ENCODE results near the gene EDAR. TPM values are rescaled to one million over a fixed set of nuclear protein-coding genes. Genes with fewer than 3 reads are reported as not detected.

Gene EDAR
- polyA plus RNA-seq, 1 experiment = not detected

- Histone ChIP-seq H3K27me3 (ENCODE audit: control insufficient read depth, insufficient read depth, low read length) (peaks cover 20% of the 10 kb centered on the region), H3K4me3 (ENCODE audit: low read depth, low read length) (no peak overlapping the region), H3K36me3 (ENCODE audit: control insufficient read depth, insufficient read depth, low read length) (no peaks in the 10 kb centered on the region)
- POLR2A ChIA-PET = no interaction called here
- TF ChIP-seq CTCF (IDR thresholded peaks at IDR 0.05; ENCODE audit: insufficient read depth, low read depth, low read length) = no peak
- CTCF ChIA-PET = interaction anchor here (0.7 kb wide), 1 partner anchor 8 kb away, joined by 4 read pairs; no protein-coding TSS in a partner anchor
- no peak for DNase-seq (ENCODE audit: low read depth)
Observed at GRCh38 chr2:108975613-108976435, 13.2 kb downstream of the EDAR start.

GRCh38 chr2:108974674-108975073 lies 14.3 kb downstream of the EDAR start:
- TF ChIP-seq CTCF (IDR thresholded peaks at IDR 0.05; ENCODE audit: insufficient read depth, low read depth, low read length) = no peak
- DNase-seq (ENCODE audit: low read depth) = no peak
- H3K36me3 ChIP-seq (ENCODE audit: control insufficient read depth, insufficient read depth, low read length) = no peaks in the 10 kb centered on the region
- H3K4me3 ChIP-seq (ENCODE audit: low read depth, low read length) = no peak overlapping the region
- ChIA-PET POLR2A (no interaction called here), CTCF (no interaction called here)
- H3K27me3 ChIP-seq (ENCODE audit: control insufficient read depth, insufficient read depth, low read length) = peaks cover 18% of the 10 kb centered on the region

GRCh38 chr2:108972663-108973062 lies 16.4 kb downstream of the EDAR start:
- POLR2A ChIA-PET = no interaction called here
- Histone ChIP-seq H3K36me3 (ENCODE audit: control insufficient read depth, insufficient read depth, low read length) (no peaks in the 10 kb centered on the region), H3K27me3 (ENCODE audit: control insufficient read depth, insufficient read depth, low read length) (peaks cover 19% of the 10 kb centered on the region), H3K4me3 (ENCODE audit: low read depth, low read length) (no peak overlapping the region)
- TF ChIP-seq CTCF (IDR thresholded peaks at IDR 0.05; ENCODE audit: insufficient read depth, low read depth, low read length) = no peak
- CTCF ChIA-PET = interaction anchor here (0.6 kb wide), 1 partner anchor 28 kb away, joined by 5 read pairs; no protein-coding TSS in a partner anchor
- no peak for DNase-seq (ENCODE audit: low read depth)

GRCh38 chr2:108971661-108972566 lies 17.1 kb downstream of the EDAR start:
- ChIA-PET POLR2A (no interaction called here), CTCF (interaction anchor here (0.6 kb wide), 1 partner anchor 27 kb away, joined by 5 read pairs; no protein-coding TSS in a partner anchor)

More at GRCh38 chr2:108971661-108972566, 17.1 kb downstream of the EDAR start:
- TF ChIP-seq CTCF (IDR thresholded peaks at IDR 0.05; ENCODE audit: insufficient read depth, low read depth, low read length) = no peak
- peak; percentile 54 for DNase-seq (ENCODE audit: low read depth)
- H3K36me3 ChIP-seq (ENCODE audit: control insufficient read depth, insufficient read depth, low read length) = no peaks in the 10 kb centered on the region
- peaks cover 16% of the 10 kb centered on the region for H3K27me3 ChIP-seq (ENCODE audit: control insufficient read depth, insufficient read depth, low read length)
- no peak overlapping the region for H3K4me3 ChIP-seq (ENCODE audit: low read depth, low read length)

Data from BJ (cell line).